HEK293 (cell line): ENCODE measurements around the gene CCDC88C.

Experiments used
- ATF2 ChIP-seq: fragments of 450-650 bp; formaldehyde crosslinking; IDR thresholded peaks from 2 replicates; pipeline ENCODE4 v1.5.1; 2016; ENCODE audit warnings: missing biosample characterization, missing genetic modification characterization, low read depth
- CTCF ChIP-seq: fragments of 450-650 bp; formaldehyde crosslinking; IDR thresholded peaks from 2 replicates; pipeline ENCODE4 v1.5.1; 2016; ENCODE audit warnings: missing biosample characterization, missing genetic modification characterization
- PATZ1 ChIP-seq: fragments of 450-650 bp; formaldehyde crosslinking; IDR thresholded peaks from 2 replicates; pipeline ENCODE4 v1.5.1; 2016; ENCODE audit warnings: missing biosample characterization, missing genetic modification characterization
- SALL2 ChIP-seq: fragments of 450-650 bp; formaldehyde crosslinking; IDR thresholded peaks from 2 replicates; pipeline ENCODE4 v1.5.0; 2017; ENCODE audit warnings: missing biosample characterization, mild to moderate bottlenecking, missing genetic modification characterization, borderline replicate concordance
- YY1 ChIP-seq: fragments of 450-650 bp; formaldehyde crosslinking; IDR thresholded peaks from 2 replicates; pipeline ENCODE4 v1.5.1; 2018; ENCODE audit warnings: missing biosample characterization, missing genetic modification characterization
- ZBTB6 ChIP-seq: fragments of 450-650 bp; formaldehyde crosslinking; IDR thresholded peaks from 2 replicates; pipeline ENCODE4 v1.5.1; 2017; ENCODE audit warnings: missing biosample characterization, missing genetic modification characterization
- ZFHX2 ChIP-seq: fragments of 450-650 bp; formaldehyde crosslinking; conservative IDR thresholded peaks from 2 replicates; pipeline ENCODE4 v1.5.1; 2016; ENCODE audit warnings: missing biosample characterization, missing genetic modification characterization
- ZNF121 ChIP-seq: fragments of 450-650 bp; formaldehyde crosslinking; IDR thresholded peaks from 2 replicates; pipeline ENCODE4 v1.5.1; 2016; ENCODE audit warnings: missing biosample characterization, missing genetic modification characterization
- ZNF2 ChIP-seq: fragments of 450-650 bp; formaldehyde crosslinking; IDR thresholded peaks from 2 replicates; pipeline ENCODE4 v1.5.1; 2016; ENCODE audit warnings: missing biosample characterization, missing genetic modification characterization
- ZNF239 ChIP-seq: fragments of 450-650 bp; formaldehyde crosslinking; IDR thresholded peaks from 2 replicates; pipeline ENCODE4 v1.5.1; 2016; ENCODE audit warnings: missing biosample characterization, missing genetic modification characterization
- ZNF549 ChIP-seq: fragments of 450-650 bp; IDR thresholded peaks from 2 replicates; pipeline ENCODE4 v1.5.1; 2018; ENCODE audit warnings: missing biosample characterization, missing genetic modification characterization, mild to moderate bottlenecking, inconsistent platforms, moderate library complexity
- ZNF580 ChIP-seq: fragments of 450-650 bp; formaldehyde crosslinking; IDR thresholded peaks from 2 replicates; pipeline ENCODE4 v1.5.1; 2016; ENCODE audit warnings: missing biosample characterization, missing genetic modification characterization
- ZNF76 ChIP-seq: fragments of 450-650 bp; formaldehyde crosslinking; IDR thresholded peaks from 2 replicates; pipeline ENCODE4; 2016; ENCODE audit warnings: low read depth, missing biosample characterization, missing genetic modification characterization, borderline replicate concordance

- TF ChIP-seq YY1 (tag by site-specific recombination) (no peak), CTCF (tag by site-specific recombination) (no peak), ZNF121 (no peak), ZNF76 (tag by site-specific recombination) (no peak), SALL2 (tag by site-specific recombination) (no peak), ZNF2 (tag by site-specific recombination) (no peak), ATF2 (tag by site-specific recombination) (no peak), ZNF580 (no peak), ZNF239 (tag by site-specific recombination) (no peak), PATZ1 (tag by site-specific recombination) (no peak), ZBTB6 (no peak), ZFHX2 (no peak), ZNF549 (no peak)
Observed at GRCh38 chr14:91356181-91356763, 61.3 kb downstream of the CCDC88C start.
